Fibroblast of skin of left biceps (primary cell): ENCODE measurements around the gene PUSL1.

Source experiments
- DNase-seq, 2 experiments: peaks; one replicate each; pipeline ENCODE4 v3.0.0-alpha.2; 2013; ENCODE audit warnings: low read depth in 2 of 2

PUSL1 gene

DNA sequence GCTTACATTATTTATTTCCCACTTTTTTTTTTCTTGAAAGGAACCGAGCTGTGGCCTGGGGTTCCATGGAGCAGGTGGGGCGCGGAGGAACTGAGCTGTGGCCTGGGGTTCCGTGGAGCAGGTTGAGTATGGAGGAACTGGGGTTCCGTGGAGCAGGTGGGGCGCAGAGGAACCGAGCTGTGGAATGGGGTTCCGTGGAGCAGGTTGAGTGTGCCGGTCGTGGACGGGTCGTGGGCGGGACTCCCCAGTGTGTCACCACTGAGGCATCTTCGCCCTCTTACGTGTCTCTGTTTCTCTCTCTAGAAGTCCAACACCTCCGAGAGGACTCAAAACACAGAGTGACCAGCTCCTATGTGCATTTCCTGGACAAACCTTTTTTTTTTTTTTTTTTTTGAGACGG, 29.4 kb upstream of the PUSL1 start:
- DNase-seq = no peak

- DNase-seq = no peak
These were observed 27.5 kb upstream of the PUSL1 start for GRCh38 chr1:1280782-1281481.

DNA sequence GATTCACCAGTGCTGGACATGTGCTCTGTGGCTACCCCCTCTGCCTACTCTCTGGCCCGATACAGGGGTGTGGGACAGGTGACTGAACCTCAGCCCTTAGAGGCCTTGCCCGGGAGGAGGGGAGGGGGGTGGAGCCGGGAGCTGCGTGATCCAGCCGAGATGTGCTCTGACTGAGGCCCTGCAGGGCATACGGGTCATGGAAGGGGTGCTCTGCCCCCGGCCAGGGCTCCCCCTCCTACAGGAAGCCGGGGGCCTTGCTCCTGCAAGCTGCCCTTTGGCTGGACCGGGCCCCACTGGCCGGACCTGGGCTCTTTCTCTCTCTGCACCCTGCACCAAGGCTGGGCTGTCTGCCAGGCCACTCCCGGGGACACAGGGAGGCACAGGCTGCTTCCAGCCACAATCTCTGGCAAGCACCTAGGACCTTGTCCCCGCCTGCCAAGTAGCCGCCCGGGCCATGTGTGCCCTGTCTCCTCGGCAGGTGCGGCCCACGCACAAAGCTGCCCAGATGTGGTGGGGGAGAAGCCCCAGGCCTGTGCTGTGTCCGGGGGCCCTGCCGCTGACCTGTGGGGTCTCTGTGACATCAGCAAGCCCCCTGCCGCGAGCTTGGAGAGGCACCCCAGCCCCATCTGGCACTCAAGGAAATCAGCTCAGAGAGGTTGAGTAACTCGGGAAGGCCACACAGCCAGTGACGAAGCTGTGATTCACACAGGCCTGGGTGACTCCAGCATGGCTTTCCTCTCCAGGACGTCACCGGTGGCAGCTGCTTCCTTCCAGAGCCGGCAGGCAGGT, 26.7 kb upstream of the PUSL1 start:
- DNase-seq = no peak

- no peak for DNase-seq
These were observed 25.4 kb upstream of the PUSL1 start for GRCh38 chr1:1282998-1283397.

- DNase-seq = no peak
These were observed 24.6 kb upstream of the PUSL1 start for GRCh38 chr1:1283821-1284220.

DNA sequence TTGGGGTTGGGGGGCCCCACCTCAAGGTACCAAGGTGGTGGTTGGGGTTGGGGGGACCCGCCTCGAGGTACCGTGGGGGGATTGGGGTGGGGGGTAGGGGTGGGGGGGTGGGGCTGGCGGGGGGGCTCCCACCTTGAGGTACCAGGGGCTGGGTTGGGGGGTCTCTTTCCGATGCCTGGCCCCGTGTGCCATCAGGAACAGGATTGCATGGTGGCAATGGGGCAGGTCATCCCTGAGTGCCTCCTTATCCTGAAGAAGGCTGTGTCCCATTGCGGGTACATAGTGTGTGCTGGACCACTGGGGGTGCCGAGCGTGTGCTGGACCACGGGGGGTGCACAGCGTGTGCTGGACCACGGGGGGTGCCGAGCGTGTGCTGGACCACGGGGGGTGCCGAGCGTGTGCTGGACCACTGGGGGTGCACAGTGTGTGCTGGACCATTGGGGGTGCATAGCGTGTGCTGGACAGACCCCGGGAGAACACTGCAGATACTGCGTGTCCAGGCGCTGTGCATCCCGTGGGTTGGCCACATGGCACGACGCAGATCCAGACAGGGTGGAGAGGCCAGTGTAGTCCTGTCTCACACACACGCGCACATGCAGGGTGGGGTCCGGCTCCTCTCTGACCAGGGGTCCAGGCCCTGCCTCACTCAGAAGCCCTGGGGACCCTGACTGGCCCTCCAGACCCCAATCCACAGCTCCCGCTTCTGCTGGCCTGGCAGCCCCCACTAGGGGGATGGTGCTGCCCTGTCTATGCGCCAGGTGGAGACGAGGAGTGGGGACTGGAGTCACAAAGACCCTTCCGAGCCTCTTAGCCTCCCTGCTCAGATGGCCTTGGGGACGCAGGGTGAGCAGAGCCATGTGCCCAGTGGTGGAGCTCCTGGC, 23.9 kb upstream of the PUSL1 start:
- DNase-seq = no peak

DNA sequence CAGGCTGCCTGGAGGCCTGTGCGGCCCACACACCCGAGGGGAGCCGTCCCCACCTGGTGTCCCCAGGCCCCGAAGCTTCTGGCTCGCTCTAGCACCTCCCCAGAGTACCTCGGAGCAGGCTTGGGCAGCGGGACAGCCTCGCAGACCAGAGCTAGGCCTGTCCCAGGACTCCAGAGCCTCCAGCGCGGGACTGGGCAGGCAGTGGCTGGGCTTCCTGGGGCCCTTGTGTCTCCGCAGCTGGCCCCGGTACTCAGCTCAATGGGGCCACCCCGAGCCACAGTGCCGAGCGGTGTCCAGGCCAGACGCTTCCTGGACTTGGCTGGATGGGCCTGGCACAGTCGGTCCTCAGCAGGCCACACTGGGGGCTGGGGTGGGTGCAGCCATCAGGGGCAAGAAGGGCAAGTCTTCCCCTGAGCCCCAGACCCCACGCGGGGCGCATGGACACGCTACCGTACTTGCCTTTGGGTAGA, 23.3 kb upstream of the PUSL1 start:
- DNase-seq = no peak

- no peak for DNase-seq
These were observed 22.6 kb upstream of the PUSL1 start for GRCh38 chr1:1285611-1286311.

DNA sequence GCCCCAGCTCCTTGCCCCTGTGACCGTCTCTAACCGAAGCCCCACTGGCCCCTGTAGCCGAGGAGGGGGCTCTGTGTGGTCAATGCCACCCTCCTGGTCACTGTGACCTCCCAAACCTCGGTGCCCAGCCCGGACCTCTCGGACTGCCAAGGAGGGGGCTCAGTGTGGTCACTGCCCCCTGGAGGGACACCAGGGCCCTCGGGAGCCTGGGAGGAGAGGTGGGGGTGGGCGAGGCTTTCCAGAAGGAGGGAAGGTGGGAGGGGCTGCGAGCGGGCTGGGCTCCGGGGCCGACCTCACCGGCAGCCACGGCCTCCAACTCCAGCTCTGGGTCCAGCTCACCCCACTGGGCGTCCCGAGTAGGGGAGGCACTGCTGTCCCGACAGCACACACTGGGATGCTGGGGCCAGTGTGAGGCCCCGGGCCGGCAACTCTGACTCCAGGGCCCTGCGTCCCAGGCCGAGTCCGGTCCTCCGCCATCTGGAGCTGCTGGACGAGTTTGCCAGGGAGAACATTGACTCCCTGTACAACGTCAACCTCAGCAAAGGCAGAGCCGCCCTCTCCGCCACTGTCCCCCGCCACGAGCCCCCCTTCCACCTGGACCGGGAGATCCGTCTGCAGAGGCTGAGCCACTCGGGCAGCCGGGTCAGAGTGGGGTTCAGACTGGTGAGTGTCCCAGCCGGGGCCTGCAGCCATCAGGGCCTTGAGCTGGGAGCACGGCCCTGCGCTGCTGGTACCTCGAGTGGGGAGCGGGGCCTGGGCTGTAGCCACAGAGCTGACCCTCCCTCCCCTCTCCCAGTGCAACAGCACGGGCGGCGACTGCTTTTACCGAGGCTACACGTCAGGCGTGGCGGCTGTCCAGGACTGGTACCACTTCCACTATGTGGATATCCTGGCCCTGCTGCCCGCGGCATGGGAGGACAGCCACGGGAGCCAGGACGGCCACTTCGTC, 21.8 kb upstream of the PUSL1 start:
- no peak for DNase-seq

DNA sequence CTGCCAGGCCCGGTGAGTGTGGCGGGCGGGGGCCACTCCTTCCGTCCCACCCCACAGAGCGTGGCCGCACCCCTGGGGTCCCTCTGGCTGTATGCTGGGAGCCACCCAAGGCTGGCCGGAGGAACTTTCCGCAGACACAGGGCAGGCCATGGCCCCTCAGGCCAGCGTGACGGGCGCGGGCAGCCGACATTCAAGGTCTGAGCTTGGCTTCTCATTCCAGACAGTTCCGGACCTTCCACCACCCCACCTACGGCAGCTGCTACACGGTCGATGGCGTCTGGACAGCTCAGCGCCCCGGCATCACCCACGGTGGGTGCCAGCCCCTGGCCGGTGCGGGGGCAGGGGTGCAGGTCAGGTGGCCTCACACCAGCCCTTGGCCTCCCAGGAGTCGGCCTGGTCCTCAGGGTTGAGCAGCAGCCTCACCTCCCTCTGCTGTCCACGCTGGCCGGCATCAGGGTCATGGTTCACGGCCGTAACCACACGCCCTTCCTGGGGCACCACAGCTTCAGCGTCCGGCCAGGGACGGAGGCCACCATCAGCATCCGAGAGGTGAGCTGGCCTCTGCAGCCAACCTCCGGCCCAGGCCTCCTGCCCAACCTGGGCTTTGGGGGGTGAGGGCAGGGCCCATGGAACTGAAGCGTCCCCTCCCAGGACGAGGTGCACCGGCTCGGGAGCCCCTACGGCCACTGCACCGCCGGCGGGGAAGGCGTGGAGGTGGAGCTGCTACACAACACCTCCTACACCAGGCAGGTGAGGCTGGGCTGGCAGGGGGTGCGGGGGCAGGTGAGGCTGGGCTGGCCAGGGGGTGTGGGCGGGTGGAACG, 20.9 kb upstream of the PUSL1 start:
- DNase-seq = no peak

- DNase-seq = no peak
These were observed 18.1 kb upstream of the PUSL1 start for GRCh38 chr1:1290238-1290731.

DNA sequence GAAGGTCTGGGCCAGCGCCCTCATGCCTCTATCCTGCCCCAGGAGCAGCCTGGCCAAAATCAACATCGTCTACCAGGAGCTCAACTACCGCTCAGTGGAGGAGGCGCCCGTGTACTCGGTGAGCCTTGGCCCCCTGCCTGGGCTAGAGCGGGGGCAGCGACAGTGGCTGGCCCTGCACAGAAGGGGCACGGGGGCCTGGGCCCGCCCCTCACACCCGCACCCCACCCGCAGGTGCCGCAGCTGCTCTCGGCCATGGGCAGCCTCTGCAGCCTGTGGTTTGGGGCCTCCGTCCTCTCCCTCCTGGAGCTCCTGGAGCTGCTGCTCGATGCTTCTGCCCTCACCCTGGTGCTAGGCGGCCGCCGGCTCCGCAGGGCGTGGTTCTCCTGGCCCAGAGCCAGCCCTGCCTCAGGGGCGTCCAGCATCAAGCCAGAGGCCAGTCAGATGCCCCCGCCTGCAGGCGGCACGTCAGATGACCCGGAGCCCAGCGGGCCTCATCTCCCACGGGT, 17.3 kb upstream of the PUSL1 start:
- no peak for DNase-seq

- DNase-seq = no peak
These were observed 16.6 kb upstream of the PUSL1 start for GRCh38 chr1:1291548-1292441.

- no peak for DNase-seq
These were observed 16.0 kb upstream of the PUSL1 start for GRCh38 chr1:1292442-1292779.

DNA sequence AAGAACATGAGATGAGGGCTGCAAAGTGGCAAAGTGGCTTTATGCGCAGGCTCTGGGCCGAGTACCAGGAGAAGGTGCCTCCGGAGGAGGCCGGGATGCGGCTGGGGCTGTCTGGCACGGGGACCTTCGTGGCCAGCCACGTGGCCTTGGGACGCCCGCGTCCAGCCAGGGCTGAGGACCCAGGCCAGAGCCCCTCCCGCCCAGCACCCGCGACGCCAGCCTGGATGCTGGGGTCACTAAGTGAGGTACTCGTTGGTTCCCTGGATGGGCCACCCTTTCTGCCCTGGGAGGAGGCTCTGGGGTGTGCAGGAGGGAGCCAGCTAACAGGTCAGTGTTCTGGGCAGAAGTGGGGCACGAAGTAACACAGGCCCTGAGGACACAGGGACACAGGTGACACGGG, 15.5 kb upstream of the PUSL1 start:
- no peak for DNase-seq

- DNase-seq = no peak
These were observed 14.8 kb upstream of the PUSL1 start for GRCh38 chr1:1293263-1294249.

GRCh38 chr1:1294250-1294890, 14.0 kb upstream of the PUSL1 start:
- DNase-seq = no peak
